GM23338 (cell line): ENCODE results near the gene LRRN1. TPM values are rescaled to one million over a fixed set of nuclear protein-coding genes. Genes with fewer than 3 reads are reported as not detected.

Experiments
- ATAC-seq: fragments of 200-7000 bp; cut with Tn5 transposase; 3 replicates; pipeline ENCODE4 v1.9.1; 2020
- DNase-seq: peaks from one replicate; pipeline ENCODE4 v3.0.0-alpha.2; 2015; ENCODE audit warnings: low spot score
- H2AFZ ChIP-seq: fragments of 200-600 bp; sonication (generic); 2 replicates; pipeline ENCODE4 v1.8.0; 2016; ENCODE audit warnings: antibody characterized with exemption, mild to moderate bottlenecking, moderate library complexity
- H3F3A ChIP-seq: fragments of 200-600 bp; sonication (generic); replicated peaks from 2 replicates; pipeline ENCODE4 v1.8.0; 2017; ENCODE audit warnings: antibody characterized with exemption, mixed run types, low read depth
- H3K27ac ChIP-seq: fragments of 200-600 bp; sonication (generic); 2 replicates; pipeline ENCODE4 v1.6.1; 2016; ENCODE audit warnings: low read depth
- H3K27me3 ChIP-seq: fragments of 200-600 bp; sonication (generic); 2 replicates; pipeline ENCODE4 v1.8.0; 2016; ENCODE audit warnings: mild to moderate bottlenecking, mixed run types, moderate library complexity; ENCODE audit not compliant: insufficient read depth
- H3K36me3 ChIP-seq: fragments of 200-600 bp; sonication (generic); 2 replicates; pipeline ENCODE4 v1.8.0; 2016; ENCODE audit warnings: mild to moderate bottlenecking; ENCODE audit not compliant: insufficient read depth
- H3K4me1 ChIP-seq: fragments of 200-600 bp; sonication (generic); 2 replicates; pipeline ENCODE4 v1.8.0; 2016; ENCODE audit warnings: mild to moderate bottlenecking, moderate library complexity; ENCODE audit not compliant: insufficient read depth
- H3K4me2 ChIP-seq: fragments of 200-600 bp; sonication (generic); 2 replicates; pipeline ENCODE4 v1.7.1; 2017; ENCODE audit warnings: mixed run types
- H3K4me3 ChIP-seq: fragments of 200-600 bp; sonication (generic); 2 replicates; pipeline ENCODE4 v1.6.1; 2016; ENCODE audit warnings: mixed run types
- H3K79me2 ChIP-seq: fragments of 200-600 bp; sonication (generic); replicated peaks from 2 replicates; pipeline ENCODE4 v1.8.0; 2017; ENCODE audit warnings: mild to moderate bottlenecking; ENCODE audit not compliant: insufficient read depth
- H3K9me2 ChIP-seq: fragments of 200-600 bp; sonication (generic); 2 replicates; pipeline ENCODE4 v1.8.0; 2017; ENCODE audit not compliant: insufficient read depth
- H4K20me1 ChIP-seq: fragments of 200-600 bp; sonication (generic); replicated peaks from 2 replicates; pipeline ENCODE4 v1.8.0; 2017; ENCODE audit warnings: mild to moderate bottlenecking; ENCODE audit not compliant: insufficient read depth
- H3K27ac Mint-ChIP-seq: 2 replicates; pipeline ENCODE4 v1.8.0; 2020; ENCODE audit warnings: inconsistent platforms, mild to moderate bottlenecking, moderate library complexity, mixed read lengths
- H3K27me3 Mint-ChIP-seq: 3 replicates; pipeline ENCODE4 v1.8.0; 2022; ENCODE audit warnings: low read depth, mild to moderate bottlenecking, moderate library complexity, mixed read lengths, inconsistent platforms; ENCODE audit not compliant: insufficient read depth, poor library complexity
- H3K36me3 Mint-ChIP-seq: 3 replicates; pipeline ENCODE4 v1.8.0; 2021; ENCODE audit warnings: low read depth, mild to moderate bottlenecking, inconsistent platforms, moderate library complexity, mixed read lengths
- H3K4me1 Mint-ChIP-seq: 3 replicates; pipeline ENCODE4 v1.8.0; 2020; ENCODE audit warnings: mild to moderate bottlenecking, inconsistent platforms, mixed read lengths
- H3K4me3 Mint-ChIP-seq: 3 replicates; pipeline ENCODE4 v1.8.0; 2021; ENCODE audit warnings: moderate library complexity, mild to moderate bottlenecking, inconsistent platforms, mixed read lengths
- H3K9me3 Mint-ChIP-seq: 3 replicates; pipeline ENCODE4 v1.8.0; 2020; ENCODE audit warnings: moderate library complexity, mild to moderate bottlenecking, inconsistent platforms, mixed read lengths
- CREB1 ChIP-seq: fragments of 250-450 bp; sonication (Bioruptor Pico); IDR thresholded peaks from 2 replicates; pipeline ENCODE4 v1.5.0; 2020; ENCODE audit warnings: low read depth, mild to moderate bottlenecking, moderate library complexity
- EZH2 ChIP-seq: fragments of 200-600 bp; sonication (generic); IDR thresholded peaks from one replicate; pipeline ENCODE4 v1.8.0; 2017; ENCODE audit warnings: antibody characterized with exemption, mild to moderate bottlenecking, low read depth; ENCODE audit not compliant: unreplicated experiment
- EZH2phosphoT487 ChIP-seq: fragments of 200-600 bp; sonication (generic); IDR thresholded peaks from one replicate; pipeline ENCODE4 v1.8.1; 2018; ENCODE audit warnings: antibody characterized with exemption; ENCODE audit not compliant: unreplicated experiment
- JUNB ChIP-seq: IDR thresholded peaks from one replicate; pipeline ENCODE4 v1.6.1; 2016; ENCODE audit warnings: antibody characterized with exemption; ENCODE audit not compliant: unreplicated experiment
- NANOG ChIP-seq: IDR thresholded peaks from 2 replicates; pipeline ENCODE4 v1.6.1; 2016; ENCODE audit warnings: antibody characterized with exemption, borderline replicate concordance
- POLR2AphosphoS5 ChIP-seq: IDR thresholded peaks from 2 replicates; pipeline ENCODE4 v1.6.1; 2016; ENCODE audit warnings: antibody characterized with exemption, low read depth
- STAT1 ChIP-seq: IDR thresholded peaks from one replicate; pipeline ENCODE4 v1.6.1; 2016; ENCODE audit warnings: antibody characterized with exemption; ENCODE audit not compliant: unreplicated experiment
- ZNF114 ChIP-seq: fragments of 250-450 bp; sonication (Bioruptor Pico); IDR thresholded peaks from 2 replicates; pipeline ENCODE4 v1.5.0; 2020; ENCODE audit warnings: mild to moderate bottlenecking, moderate library complexity
- ZNF331 ChIP-seq: fragments of 250-450 bp; sonication (Bioruptor Pico); IDR thresholded peaks from 2 replicates; pipeline ENCODE4 v1.5.0; 2020; ENCODE audit warnings: low read depth, mild to moderate bottlenecking, moderate library complexity
- polyA plus RNA-seq: library from polyadenylated mRNA; unstranded; fragments of >200 nt; fragmentation: Nextera tagmentation; extraction: Ambion mirVana; gene quantifications from 2 replicates; pipeline ENCODE4 v1.2.1, GENCODE V29; 2016
- total RNA-seq: library from RNA; depleted of rRNA; stranded (reverse); fragments of >200 nt; shearing (Covaris generic); gene quantifications from 2 replicates; pipeline ENCODE4 v1.2.3, GENCODE V29; 2014
- TF ChIP-seq, protein P1 (sequence below): IDR thresholded peaks from one replicate; pipeline ENCODE4 v1.6.1; 2018; ENCODE audit warnings: antibody characterized with exemption; ENCODE audit not compliant: unreplicated experiment
- TF ChIP-seq, protein P2 (sequence below): IDR thresholded peaks from 2 replicates; pipeline ENCODE4 v1.6.1; 2016; ENCODE audit warnings: antibody characterized with exemption
- TF ChIP-seq, protein P3 (sequence below): fragments of 250-450 bp; sonication (Bioruptor Pico); IDR thresholded peaks from 2 replicates; pipeline ENCODE4 v1.5.0; 2020; ENCODE audit warnings: mild to moderate bottlenecking, moderate library complexity

LRRN1 gene
- total and polyA plus RNA-seq, 2 experiments from 2014 or later, result 85.7 to 172 TPM

DNA sequence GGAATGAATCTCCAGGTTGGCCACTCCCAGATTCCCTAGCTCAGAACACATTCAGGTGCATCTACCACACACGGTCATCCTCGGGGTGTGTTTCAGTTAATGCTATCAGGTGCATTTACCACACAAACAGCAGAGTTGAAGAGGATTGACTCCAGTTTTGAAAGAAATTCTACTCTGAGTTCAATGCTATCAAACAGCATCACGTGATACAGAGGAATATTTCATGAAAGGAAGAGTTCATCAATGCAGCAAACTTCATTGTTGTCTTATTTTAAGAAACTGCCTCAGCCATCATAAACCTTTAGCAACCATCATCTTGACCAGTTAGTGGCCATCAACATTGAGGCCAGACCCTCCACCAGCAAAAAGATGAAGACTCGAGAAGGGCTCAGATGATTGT, 22.6 kb upstream of the LRRN1 start:
- Histone ChIP-seq H3K4me2 (no peak overlapping the region), H3K36me3 (no peaks in the 10 kb centered on the region), H3K4me3 (no peak overlapping the region), H3K4me1 (no peaks in the 10 kb centered on the region), H3F3A (no peaks in the 10 kb centered on the region), H3K27ac (no peak overlapping the region), H3K27me3 (no peaks in the 10 kb centered on the region), H4K20me1 (no peaks in the 10 kb centered on the region), H3K79me2 (no peaks in the 10 kb centered on the region), H3K9me2 (0 out of 2 replicates have a peak, but pooled peaks cover 8% of the 10 kb centered on the region), H2AFZ (no peak overlapping the region)
- DNase-seq, result no peak
- H3K27ac Mint-ChIP-seq, result no peak overlapping the region
- H3K4me3 Mint-ChIP-seq, result no peak overlapping the region
- peaks cover 3% of the 10 kb centered on the region for H3K27me3 Mint-ChIP-seq
- no peaks in the 10 kb centered on the region for H3K4me1 Mint-ChIP-seq
- H3K9me3 Mint-ChIP-seq, result peaks cover 80% of the 10 kb centered on the region
- peaks cover 12% of the 10 kb centered on the region for H3K36me3 Mint-ChIP-seq
- no peak for TF ChIP-seq STAT1
- TF ChIP-seq CREB1, result no peak
- no peak for TF ChIP-seq POLR2AphosphoS5
- TF ChIP-seq EZH2, result no peak
- TF ChIP-seq, protein P1, sequence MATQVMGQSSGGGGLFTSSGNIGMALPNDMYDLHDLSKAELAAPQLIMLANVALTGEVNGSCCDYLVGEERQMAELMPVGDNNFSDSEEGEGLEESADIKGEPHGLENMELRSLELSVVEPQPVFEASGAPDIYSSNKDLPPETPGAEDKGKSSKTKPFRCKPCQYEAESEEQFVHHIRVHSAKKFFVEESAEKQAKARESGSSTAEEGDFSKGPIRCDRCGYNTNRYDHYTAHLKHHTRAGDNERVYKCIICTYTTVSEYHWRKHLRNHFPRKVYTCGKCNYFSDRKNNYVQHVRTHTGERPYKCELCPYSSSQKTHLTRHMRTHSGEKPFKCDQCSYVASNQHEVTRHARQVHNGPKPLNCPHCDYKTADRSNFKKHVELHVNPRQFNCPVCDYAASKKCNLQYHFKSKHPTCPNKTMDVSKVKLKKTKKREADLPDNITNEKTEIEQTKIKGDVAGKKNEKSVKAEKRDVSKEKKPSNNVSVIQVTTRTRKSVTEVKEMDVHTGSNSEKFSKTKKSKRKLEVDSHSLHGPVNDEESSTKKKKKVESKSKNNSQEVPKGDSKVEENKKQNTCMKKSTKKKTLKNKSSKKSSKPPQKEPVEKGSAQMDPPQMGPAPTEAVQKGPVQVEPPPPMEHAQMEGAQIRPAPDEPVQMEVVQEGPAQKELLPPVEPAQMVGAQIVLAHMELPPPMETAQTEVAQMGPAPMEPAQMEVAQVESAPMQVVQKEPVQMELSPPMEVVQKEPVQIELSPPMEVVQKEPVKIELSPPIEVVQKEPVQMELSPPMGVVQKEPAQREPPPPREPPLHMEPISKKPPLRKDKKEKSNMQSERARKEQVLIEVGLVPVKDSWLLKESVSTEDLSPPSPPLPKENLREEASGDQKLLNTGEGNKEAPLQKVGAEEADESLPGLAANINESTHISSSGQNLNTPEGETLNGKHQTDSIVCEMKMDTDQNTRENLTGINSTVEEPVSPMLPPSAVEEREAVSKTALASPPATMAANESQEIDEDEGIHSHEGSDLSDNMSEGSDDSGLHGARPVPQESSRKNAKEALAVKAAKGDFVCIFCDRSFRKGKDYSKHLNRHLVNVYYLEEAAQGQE, result no peak
- TF ChIP-seq JUNB, result no peak
- no peak for TF ChIP-seq ZNF331 (CRISPR knock-in tag)
- TF ChIP-seq, protein P2, sequence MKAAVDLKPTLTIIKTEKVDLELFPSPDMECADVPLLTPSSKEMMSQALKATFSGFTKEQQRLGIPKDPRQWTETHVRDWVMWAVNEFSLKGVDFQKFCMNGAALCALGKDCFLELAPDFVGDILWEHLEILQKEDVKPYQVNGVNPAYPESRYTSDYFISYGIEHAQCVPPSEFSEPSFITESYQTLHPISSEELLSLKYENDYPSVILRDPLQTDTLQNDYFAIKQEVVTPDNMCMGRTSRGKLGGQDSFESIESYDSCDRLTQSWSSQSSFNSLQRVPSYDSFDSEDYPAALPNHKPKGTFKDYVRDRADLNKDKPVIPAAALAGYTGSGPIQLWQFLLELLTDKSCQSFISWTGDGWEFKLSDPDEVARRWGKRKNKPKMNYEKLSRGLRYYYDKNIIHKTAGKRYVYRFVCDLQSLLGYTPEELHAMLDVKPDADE, result no peak
- TF ChIP-seq, protein P3, sequence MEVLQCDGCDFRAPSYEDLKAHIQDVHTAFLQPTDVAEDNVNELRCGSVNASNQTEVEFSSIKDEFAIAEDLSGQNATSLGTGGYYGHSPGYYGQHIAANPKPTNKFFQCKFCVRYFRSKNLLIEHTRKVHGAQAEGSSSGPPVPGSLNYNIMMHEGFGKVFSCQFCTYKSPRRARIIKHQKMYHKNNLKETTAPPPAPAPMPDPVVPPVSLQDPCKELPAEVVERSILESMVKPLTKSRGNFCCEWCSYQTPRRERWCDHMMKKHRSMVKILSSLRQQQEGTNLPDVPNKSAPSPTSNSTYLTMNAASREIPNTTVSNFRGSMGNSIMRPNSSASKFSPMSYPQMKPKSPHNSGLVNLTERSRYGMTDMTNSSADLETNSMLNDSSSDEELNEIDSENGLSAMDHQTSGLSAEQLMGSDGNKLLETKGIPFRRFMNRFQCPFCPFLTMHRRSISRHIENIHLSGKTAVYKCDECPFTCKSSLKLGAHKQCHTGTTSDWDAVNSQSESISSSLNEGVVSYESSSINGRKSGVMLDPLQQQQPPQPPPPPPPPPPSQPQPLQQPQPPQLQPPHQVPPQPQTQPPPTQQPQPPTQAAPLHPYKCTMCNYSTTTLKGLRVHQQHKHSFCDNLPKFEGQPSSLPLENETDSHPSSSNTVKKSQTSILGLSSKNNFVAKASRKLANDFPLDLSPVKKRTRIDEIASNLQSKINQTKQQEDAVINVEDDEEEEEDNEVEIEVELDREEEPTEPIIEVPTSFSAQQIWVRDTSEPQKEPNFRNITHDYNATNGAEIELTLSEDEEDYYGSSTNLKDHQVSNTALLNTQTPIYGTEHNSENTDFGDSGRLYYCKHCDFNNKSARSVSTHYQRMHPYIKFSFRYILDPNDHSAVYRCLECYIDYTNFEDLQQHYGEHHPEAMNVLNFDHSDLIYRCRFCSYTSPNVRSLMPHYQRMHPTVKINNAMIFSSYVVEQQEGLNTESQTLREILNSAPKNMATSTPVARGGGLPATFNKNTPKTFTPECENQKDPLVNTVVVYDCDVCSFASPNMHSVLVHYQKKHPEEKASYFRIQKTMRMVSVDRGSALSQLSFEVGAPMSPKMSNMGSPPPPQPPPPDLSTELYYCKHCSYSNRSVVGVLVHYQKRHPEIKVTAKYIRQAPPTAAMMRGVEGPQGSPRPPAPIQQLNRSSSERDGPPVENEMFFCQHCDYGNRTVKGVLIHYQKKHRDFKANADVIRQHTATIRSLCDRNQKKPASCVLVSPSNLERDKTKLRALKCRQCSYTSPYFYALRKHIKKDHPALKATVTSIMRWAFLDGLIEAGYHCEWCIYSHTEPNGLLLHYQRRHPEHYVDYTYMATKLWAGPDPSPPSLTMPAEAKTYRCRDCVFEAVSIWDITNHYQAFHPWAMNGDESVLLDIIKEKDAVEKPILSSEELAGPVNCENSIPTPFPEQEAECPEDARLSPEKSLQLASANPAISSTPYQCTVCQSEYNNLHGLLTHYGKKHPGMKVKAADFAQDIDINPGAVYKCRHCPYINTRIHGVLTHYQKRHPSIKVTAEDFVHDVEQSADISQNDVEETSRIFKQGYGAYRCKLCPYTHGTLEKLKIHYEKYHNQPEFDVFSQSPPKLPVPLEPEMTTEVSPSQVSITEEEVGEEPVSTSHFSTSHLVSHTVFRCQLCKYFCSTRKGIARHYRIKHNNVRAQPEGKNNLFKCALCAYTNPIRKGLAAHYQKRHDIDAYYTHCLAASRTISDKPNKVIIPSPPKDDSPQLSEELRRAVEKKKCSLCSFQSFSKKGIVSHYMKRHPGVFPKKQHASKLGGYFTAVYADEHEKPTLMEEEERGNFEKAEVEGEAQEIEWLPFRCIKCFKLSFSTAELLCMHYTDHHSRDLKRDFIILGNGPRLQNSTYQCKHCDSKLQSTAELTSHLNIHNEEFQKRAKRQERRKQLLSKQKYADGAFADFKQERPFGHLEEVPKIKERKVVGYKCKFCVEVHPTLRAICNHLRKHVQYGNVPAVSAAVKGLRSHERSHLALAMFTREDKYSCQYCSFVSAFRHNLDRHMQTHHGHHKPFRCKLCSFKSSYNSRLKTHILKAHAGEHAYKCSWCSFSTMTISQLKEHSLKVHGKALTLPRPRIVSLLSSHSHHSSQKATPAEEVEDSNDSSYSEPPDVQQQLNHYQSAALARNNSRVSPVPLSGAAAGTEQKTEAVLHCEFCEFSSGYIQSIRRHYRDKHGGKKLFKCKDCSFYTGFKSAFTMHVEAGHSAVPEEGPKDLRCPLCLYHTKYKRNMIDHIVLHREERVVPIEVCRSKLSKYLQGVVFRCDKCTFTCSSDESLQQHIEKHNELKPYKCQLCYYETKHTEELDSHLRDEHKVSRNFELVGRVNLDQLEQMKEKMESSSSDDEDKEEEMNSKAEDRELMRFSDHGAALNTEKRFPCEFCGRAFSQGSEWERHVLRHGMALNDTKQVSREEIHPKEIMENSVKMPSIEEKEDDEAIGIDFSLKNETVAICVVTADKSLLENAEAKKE (CRISPR knock-in tag), result no peak
- no peak for TF ChIP-seq NANOG
- no peak for TF ChIP-seq EZH2phosphoT487
- TF ChIP-seq ZNF114 (CRISPR knock-in tag), result no peak
- ATAC-seq, result no peak
